Activated T-cell treated with anti-CD3 and anti-CD28 coated beads for 1 hour (primary cell): Measurements from ENCODE around the gene NR2C2AP.

Experiments used
- DNase-seq: peaks from one replicate; pipeline ENCODE4 v3.0.0-alpha.2; 2020; ENCODE audit warnings: low read depth

NR2C2AP gene

DNA sequence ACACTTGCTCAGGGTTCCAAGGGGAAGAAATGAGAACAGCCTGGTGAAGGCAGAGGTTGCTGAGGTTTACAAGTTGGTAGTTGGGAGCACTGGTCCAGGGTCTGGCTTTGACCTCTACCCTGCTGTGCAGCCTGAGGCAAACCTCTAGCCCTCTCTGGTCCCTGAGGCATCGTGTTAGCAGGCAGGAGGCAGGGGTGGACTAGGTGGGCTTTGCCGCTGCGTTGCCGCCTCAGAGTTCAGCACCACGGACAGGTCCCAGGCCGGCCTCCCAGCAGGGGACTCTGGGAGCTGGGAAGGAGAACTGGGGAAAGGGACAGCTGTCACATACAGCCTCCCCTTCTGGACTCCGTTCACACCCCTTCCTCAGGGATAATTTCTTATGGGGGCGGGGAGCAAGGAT lies 11.7 kb upstream of the NR2C2AP start:
- no peak for DNase-seq

DNA sequence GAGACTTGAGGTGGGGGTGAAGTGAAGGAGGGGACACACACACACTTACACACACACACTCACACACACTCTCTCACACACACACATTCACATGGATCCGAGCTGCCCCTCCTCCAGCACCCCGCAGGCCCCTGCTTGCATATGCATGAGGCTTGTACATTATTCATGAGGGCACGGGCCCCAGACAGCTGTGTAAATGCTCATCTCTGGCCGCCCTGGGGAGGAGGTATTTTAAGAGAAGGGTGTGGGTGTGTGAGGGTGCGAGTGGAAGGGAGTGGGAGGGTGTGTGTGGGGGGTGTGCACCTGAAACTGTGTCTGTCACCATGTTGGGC lies 10.9 kb upstream of the NR2C2AP start:
- no peak for DNase-seq

DNA sequence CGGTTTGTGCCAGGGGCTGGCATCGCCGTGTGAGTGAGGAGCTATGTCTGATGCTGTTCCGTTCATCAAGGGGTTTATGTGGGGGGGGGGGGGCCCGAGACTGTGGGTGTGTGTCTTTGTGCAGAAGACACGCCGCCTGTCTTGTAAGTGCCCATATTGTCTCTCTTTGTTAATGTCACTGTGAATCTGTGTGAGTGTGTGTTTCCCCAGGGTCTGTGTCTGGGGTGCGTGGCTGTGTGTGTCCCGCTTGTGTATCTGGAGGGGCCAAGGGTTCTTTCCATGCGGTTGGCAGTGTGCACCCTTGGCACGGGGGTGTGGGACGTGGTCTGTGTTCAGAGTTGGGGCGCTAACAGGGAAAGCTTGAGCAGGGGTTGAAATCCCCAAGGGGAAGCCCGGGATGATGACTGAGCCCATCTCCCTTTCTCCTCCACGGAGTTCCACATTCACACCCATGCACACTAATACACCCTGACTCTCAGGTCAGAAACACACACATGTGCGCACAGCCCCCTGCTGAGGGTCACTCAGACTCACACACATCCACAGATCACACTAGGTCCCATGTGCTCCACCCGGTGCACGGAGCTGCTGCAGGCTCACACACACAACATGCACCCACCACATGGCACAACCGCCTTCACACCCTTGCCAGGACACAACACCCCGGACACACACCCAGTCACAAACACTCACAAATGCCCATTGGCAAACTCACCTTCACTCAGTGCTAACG lies 10.4 kb upstream of the NR2C2AP start:
- no peak for DNase-seq

DNA sequence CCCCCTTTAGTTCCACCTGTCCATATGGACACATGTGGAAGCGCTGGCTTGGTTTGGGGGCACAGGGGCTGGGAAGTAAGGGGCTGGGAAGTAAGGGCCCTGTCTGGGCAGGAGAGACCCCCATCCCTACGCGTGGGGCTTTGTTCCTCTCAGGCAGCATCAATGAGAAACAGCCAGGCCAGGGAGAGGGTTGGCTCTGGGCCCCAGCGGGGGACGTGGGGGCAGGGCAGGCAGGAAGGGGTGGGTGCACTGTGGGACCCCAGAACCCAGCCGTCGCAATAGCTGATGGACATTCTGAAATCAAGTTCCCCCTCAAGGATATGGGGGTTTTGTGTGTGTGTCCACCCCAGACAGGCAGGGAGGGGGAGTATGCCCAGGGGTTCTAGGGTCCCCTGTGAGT lies 9.7 kb upstream of the NR2C2AP start:
- no peak for DNase-seq

DNA sequence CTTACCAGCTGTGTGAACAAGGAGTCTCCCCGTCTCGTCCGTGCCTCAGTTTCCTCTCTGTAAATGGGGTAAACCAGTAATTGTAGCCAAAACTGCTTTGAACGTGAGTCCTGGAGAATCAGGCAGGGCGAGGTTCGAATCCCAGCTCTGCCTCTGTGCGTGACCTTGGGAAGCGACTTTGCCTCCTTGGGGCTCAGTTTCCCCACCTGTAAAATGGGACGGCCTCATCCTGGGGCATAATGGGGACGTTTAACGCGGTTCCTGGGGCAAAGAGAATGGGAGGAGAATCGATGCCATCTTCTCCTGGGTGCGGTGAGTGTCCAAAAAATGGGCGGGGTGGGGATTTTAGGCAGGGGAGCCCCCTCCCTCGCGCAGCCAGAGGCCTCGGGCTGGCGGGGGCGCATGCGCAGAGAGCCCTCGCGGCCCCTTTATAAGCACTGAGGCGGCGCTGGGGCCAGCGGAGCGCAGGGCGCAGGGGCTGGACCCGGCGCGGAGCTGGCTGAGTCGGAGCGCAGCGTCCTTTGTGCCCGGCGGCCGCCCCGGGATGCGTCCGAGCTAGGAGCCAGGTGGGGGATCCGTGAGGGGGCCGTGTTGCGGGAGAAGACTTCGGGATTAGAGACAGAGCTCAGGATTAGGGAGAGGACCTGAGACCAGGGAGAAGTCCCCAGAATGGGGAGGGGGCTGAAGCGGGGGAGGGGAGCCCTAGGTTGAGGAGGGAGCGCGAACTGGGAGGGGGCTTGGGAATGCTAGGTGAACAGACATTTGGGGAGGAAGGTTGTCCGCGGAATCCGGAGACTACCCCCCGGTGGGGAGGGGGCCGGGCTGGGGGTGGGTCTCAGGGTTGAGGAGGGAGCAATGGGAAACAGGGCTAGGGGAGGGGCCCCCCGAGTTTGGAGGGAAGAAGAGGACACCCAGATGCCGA lies 8.5 kb upstream of the NR2C2AP start, which contains the start of gene NCAN:
NCAN (plus strand) TSS at position 460 of the 922 bp plus-strand sequence. CDS start 4,996 bp downstream, outside the sequence.
- no peak for DNase-seq

DNA sequence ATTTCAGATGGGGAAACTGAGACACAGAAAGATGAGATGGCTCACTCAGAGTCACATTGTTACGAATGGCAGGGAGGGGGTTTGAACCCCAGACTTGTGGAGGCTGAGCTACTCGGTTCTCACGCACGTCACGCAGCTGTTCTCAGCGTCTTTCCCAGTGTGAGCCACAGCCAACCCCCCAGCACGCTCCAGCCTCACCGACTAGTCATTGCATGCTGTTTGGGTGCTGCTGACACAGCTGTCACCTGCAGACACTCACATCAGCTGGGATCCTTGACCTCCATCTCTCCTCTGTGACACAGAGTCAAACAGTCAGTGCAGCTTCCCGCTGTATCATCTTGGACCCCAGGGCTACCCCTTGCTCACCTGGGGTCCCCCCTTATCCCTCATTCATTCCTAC lies 6.2 kb upstream of the NR2C2AP start:
- no peak for DNase-seq

DNA sequence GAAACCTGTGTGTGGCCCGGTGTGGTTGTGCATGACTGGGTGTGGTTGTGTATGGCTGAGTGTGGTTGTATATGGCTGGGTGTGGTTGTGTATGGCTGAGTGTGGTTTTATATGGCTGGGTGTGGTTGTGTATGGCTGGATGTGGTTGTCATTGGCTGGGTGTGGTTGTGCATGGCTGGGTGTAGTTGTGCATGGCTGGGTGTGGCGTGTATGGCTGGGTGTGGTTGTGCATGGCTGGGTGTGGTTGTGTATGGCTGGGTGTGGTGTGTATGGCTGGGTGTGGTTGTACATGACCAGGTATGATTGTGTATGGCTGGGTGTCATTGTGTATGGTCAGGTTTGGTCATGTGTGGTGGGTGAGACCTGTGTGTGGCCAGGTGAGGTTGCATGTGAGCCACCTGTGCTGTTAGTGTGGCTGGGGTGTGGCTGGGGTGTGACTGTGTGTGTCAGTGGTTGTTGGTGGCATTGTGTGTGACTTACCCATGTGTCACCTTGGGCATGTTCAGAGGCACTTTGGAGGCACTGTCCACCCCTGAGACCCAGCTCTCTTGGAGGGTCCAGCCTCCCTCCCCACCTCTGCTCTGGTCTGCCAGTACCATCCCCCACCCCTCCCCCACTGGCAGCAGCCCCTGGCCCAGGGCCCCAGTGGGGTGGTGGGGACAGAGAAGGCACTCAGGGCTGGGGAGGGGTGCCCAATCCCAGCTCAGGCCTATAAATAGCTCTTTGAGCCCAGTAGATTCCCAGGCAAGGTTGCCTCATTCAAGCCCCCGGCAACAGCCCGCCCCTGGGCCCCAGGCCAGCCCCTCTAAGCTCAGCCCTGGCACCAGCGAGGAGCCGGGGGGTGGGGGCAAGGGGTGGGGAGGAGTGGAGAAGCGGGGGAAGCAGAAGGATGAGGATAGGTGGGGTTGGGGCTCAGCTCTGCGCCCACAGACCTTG lies 4.7 kb upstream of the NR2C2AP start:
- DNase-seq = no peak

DNA sequence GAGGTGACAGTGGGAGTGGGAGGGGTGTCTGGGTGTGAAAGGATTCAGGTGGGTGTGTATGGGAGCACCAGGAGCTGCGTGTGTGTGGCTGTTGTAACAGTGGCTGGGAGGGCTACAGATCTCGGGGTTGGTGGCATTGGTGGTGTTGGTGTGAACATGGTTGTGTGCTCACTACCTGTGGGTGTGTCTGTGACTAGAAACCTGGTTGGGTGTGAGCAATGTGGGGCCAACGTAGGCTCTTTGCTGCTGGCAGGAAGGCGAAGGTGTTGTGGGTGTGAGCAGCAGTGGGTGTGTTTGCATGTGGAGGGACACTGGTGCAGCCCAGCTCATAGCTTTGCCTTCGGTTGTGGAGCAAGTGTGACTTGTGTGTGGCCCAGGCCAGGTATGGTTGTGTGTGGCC lies 3.7 kb upstream of the NR2C2AP start:
- DNase-seq = no peak

DNA sequence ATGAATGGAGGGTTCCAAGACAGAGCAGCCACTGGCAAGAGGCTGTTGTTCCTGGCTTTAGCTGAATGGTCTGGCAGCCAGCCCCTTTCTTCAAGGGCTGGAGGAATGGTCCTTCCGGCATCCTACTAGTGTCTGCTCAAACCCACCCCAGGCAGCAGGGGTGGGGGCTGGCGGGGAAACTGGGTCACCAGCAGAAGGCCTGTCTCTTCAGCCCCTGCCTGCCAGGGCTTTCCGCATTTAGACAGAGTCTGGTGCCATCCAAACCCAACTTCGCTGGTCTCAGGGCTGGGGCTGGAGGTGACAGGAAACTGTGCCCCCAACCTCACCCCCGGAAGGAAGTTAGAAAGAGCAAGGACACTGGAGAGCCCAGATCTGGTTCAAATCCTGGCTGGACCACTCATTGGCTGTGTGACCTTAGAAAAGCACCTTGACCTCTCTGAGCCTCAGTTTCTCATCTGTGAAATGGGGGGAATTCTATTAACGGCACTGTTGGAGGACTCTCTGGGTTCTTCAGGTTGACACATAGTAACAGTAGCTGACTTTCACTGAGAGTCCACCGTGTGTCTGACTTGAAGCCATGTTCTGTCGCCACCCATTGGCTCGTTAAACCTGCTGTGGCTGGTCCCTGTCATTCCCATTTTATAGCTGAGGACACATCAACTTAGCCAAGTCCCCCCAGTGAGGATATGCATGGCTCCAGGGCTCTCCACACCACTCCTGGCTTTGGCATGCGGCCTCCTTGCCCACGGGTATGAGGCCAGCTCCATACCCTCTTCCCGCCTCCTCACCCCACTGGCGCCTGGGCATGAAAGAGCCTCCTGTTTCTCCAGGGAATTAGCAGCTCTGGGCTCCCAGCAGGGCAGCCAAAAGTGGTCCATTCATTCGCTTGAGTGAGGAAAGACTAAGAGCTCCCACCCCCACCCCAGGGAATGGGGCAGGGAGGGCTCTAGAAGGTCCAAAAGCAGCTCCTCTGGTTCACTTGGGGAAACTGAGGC lies 2.5 kb upstream of the NR2C2AP start:
- DNase-seq = no peak

DNA sequence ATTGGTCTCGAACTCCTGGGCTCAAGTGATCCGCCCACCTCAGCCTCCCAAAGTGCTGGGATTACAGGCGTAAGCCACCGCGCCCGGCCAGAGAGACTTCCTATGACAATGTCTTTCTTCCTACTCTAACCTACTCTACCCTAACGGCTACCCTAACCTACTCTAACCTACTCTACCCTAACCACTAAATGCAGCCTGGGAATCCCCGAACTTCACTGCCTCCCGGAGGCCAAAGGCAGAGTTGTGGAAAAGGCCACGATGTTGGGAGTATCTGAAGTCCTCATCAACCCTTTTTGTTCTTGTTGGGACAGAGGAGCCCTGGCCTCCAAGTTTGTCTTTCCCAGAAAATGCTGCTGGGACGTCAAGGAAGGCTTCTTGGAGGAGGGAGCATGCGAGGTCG lies 967 bp upstream of the NR2C2AP start:
- no peak for DNase-seq

DNA sequence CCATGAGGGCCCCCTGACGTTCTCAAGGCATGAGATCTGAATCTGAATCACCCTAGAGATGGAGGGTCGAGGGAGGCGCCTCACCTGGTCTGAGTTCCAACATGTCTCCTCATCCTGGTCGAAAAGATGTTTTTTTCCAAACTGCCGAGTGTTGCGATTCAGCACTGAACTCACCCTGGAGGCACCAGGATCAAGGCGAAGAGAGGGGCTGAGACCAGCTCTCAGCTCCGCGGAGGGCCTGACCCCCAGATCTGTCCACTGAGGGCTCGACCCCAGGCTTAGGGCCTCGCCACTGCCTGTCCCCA lies 555 bp downstream of the NR2C2AP start:
- no peak for DNase-seq

DNA sequence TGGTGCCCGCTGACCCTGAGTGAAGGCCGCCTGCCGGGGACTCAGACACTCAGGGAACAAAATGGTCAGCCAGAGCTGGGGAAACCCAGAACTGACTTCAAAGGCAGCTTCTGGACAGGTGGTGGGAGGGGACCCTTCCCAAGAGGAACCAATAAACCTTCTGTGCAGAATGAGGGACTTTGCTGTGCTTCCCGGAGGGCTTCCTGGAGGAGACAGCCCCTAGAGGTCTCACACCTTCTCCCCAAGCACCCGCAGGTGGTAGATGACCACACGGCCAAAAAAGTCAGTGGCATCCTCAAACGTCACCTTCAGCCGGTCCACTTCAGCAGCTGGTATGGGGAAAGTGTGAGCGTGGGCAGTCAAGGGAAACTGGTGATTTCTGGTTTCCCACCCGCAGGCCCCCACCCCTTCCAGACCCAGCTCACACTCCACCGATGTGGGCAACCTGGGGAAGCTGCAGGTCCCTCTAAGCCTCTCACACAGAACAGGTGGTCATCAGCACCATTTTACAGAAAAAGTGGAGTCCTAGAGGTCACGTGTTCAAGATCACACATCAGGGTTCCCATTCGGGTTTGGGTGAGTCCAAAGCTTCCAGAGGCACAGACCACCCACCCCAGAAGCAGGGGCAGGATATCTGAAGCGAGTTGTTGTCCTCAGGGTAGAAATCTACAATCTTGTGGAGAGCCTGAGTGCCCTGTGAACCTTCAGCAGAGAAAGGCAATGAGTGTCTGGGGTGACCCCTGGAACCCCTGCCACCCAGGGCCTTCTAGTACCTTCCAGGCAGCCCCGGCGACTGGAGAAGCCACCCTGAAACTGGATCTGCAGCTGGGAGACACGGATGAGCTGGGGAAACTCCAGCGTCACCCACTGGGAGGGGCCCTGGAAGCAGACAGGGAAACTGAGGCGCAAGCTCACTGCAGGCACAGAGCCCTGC lies 1.2 kb downstream of the NR2C2AP start:
- DNase-seq = no peak

DNA sequence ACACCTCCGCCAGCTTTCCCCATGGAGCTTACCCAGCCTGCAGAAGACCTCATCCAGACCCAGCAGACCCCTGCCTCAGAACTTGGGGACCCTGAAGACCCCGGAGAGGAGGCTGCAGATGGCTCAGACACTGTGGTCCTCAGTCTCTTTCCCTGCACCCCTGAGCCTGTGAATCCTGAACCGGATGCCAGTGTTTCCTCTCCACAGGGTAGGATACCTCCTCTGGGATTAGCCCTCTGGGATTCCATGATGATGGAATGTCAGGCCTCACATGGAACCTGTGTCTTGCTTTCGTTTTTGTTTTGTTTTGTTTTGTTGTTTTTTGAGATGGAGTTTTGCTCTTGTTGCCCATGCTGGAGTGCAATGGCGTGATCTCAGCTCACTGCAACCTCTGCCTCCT lies 9.3 kb downstream of the NR2C2AP start:
- no peak for DNase-seq

DNA sequence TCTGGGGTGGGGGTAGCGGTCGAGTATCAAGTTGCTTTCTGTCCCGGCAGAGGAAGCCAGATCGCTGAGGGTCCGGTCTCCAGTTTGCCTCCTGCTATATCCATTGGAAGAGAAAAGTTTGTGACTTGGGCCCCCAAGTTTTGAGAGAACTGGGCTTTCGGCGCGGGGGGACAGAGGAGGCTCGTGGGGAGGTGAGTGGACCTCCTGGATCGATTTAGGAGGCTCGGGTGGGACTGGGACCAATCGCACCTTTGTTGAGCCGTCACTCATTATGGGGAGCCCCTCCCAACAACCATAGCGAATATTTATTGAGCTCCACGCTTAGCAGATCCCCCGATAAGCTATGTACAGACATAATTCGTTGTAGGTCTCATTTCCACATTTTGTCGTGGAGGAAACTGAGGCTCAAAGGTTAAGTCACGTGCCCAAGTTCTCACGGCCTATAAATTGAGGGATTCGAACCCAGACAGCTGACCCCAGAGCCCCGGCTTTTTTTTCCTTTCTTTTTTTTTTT lies 10.2 kb downstream of the NR2C2AP start:
- no peak for DNase-seq

DNA sequence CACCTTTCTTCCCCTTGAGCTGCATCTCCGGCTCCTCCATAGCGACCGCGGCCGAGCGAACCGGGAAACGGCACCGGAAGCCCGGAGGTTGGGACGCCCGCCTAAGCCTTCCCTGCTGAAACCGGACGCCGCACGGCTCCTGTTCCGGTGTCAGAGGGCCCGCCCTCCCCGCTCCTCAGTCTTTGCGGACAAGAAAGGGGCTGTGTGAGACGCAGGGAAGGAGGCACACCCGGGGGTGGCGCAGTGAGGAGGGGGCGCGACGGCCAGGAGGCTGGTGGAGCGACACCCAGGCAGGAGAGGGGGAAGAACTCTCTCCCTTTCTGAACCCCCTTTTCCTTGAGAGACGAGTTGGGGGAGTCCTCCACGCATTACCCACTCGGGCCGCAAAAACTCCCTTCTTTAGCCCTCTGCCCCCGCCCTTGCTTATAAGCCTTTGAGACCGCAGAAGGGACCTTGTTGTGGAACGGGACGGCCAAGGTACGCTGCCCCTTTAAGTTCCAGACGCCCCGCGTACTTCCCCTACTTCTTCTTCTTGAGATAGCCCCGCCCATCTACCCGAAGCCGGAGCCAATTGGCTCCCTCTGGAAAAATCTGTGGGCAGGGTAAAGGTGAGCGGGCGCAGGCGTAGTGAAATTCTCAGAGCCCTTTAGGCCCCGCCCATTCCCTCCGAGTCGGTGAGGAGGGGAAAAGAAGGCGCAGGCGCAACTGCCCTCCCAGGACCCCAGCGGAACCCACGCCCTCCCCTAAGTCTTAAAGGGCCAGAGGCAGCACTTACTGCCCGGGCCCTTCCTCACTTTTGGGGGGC lies 10.9 kb downstream of the NR2C2AP start, which contains the start of the genes BORCS8 and RFXANK:
BORCS8 (minus strand) TSS at position 75 of the 805 bp plus-strand sequence; CDS start at position 40, 35 bp downstream.
RFXANK (plus strand) TSS at position 181 of the 805 bp plus-strand sequence. CDS start 1,689 bp downstream, outside the sequence.
- peak; percentile 97 for DNase-seq

DNA sequence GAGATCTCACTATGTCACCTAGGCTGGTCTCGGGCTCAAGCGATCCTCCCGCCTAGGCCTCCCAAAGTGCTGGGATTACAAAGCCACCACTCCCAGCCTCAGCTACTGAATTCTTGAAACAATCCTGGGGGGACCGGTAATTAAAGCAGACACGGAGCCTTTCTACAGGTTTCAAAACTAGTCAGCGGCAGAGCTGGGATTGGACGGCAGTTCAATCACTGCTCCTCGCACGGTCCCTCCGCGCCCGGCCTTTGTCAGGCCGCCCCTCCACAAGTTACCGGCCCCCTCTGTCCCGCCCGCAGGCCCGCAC lies 11.5 kb downstream of the NR2C2AP start:
- DNase-seq = no peak

DNA sequence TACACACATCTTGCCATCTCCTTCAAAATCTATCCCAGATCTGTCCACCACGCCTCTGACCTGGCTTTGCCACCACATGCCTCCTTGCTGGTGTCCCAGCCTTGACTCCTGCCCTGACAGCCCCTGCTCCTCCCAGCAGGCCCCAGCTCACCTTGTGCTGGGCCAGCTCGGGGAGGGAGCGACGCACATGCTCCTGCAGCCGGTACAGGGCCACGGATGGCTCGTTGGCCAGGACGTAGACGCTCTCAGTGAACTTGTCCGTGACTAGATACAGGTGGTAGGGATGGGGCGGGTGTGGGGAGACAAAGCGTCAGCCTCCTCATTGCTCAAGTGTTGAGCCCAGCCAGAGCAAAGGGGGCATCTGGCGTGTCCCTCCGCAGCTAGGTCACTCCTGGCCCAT lies 16.5 kb downstream of the NR2C2AP start:
- DNase-seq = no peak

DNA sequence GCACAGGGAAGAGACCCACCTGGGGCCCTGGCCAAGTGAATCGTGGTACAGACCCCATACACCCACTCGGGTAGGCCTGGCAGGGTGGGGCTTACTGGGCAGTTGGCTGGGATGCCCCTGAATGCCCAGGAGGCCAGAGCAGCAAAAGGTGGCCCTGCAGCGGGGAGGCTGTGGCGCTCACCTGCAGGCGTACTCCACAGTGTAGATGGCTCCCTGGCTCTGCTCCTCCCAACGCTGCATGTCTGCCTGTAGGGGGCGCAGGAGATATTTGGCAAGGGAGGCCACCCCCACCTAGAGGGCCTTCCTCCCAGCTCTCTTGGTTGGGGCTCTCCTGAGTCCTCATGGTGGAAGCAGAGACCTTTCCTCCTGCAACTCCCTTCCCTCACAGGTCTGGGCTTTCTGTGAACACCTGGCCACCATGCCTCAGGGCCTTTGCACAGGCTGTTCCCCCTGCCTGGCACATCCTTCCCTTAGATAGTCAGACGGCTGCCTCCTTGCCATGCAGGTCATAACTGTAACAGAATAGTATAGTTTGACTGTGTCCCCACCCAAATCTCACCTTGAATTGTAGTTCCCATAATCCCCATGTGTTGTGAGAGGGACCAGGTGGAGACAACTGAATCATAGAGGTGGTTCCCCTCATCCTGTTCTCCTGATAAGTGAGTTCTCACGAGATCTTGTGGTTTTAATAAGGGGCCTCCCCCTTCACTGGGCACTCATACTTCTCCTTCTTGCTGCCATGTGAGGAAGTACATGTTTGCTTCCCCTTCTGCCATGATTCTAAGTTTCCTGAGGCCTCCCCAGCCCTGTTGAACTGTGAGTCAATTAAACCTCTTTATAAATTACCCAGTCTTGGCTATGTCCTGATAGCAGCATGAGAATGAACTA lies 17.1 kb downstream of the NR2C2AP start:
- peak; percentile 60 for DNase-seq
